Hematopoietic multipotent progenitor cell treated with erythropoietin and hydrocortisone succinate and interleukin-3 and kit ligand, for 4 days (in vitro differentiated cells): ENCODE results near the gene THRB.

ENCODE experiments used
- DNase-seq: peaks from one replicate; pipeline ENCODE4 v3.0.0-alpha.2; 2015

Gene THRB

DNA sequence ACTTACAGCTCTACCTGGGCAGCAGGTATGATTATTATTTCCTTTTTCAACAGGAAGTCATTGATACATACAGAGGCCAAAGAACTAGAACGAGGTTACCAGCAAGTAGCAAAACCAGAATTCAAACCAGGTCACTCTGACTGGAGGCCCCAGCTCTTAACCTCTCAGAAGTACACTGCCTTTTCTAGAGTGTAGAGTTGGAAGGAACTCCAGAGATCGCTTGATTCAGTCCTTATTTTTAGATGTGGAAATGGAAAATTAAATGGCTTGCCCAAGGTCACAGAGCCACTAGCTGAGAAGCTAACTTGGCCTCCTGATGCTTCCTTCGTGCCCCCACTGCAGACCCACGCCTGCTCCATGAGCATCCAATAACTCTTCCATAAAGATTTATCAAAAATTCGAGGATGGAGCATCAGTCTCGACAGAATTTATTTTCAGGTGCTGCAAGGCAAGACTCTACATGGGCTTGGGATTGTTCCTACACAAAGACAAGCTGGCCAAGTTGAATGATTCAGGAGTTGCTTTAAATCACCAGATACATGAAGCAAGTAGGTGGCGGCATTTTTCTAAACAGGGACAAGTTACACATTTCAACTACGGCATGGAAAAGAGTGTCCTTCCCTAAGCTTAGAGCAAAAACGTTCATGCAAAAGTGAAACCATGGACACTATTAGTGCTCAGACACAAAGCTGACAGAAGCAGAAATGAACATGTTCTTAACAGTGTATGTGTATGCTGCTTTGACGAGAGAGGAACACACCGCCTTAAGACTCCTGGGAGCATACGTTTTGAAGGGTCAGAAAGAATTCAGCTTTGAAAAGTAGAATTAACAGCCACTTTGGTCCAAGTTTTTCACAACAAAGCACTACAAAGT is 235.7 kb downstream of the THRB start:
- DNase-seq = peak; percentile 18

DNA sequence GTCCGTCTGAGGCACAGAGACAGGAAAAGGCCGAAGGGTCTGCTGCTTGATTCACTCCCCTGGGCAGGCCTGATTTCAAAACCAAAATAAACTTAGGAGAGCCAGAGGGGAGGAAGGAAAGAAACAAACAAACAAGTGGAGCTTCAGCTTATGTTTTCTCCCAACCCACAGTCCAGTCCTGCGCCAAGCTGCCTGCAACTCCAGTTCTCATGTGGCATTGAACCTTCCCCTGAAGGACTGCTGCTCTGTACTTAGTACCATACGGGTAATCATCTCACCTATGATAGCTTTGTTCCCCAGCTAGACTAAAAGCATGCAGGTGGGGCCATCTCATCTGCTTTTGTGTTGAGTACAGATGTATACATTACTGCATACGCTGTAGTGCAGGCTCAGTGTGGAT is 236.4 kb downstream of the THRB start:
- no peak for DNase-seq

DNA sequence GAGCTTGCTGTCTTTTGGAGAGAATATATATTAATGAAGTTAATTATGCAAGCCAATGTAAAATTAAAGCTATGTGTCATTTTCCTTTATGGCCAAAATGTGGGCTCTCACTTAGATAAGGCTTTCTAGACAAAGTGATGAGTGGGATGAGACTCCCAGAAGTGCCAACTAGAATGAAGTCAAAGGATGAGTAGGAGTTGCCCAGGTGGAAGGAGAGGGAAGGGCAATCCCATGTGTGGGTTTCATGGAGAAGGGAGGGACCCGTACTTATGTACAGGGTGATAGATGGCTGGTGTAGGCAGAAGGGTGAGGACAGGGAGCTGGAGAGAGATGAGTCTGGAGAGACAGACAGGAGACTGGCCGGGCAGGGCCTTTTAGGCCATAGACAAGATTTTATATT is 239.2 kb downstream of the THRB start:
- no peak for DNase-seq

DNA sequence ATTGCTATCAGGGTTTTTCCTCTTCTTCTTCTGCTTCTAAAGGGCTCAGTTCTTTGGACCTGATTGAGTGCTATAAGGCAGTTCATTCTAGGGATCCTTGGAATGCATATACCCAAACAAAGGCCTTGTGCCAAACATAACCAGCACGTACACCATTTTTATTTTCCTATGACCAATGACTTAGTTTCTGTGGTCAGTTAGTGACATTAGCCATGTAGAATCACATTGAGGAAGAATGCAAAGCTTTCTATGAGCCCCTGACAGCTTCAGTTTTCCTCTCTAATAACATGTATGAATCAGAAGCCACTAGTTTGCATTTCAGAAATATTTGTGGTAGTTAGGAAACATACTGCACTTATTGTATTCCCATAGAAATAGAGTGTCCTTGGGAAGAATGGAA is 240.0 kb downstream of the THRB start:
- DNase-seq = no peak

DNA sequence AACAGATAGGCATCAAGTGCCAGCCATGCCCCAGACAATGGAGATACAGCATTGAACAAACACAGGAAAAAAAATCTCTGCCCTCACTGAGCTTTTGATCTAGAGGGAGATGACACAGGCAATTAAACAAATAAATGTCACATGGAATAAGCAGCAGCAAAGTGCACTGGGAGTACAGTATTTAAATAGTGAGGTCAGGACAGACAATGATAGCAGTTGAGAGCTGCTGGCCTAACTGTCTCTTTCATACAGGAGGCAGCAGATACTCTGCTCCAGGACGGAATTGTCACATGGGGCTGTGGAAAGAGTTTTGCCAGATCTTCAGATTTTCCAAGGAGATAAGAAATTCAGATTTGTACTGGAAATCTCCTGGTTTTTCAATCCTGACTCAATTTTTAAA is 241.3 kb downstream of the THRB start:
- no peak for DNase-seq

DNA sequence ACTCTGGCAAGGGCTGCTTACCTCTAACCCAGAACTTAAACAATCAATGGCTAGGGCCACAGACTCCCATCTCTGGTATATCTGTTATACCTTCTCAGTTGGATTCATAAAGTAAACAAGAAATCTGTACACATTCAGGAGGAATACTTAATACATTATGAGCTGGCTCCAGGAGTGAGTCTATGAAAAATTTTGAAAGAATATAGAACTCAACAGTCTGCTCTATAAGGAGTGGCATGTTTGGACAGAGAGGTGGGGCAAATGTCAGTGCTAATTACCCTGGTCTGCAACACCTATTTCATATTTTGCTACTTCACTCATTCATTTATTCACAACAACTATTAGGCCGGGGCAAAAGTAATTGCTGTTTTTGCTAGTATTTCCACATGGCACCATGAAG is 245.1 kb downstream of the THRB start:
- DNase-seq = no peak

DNA sequence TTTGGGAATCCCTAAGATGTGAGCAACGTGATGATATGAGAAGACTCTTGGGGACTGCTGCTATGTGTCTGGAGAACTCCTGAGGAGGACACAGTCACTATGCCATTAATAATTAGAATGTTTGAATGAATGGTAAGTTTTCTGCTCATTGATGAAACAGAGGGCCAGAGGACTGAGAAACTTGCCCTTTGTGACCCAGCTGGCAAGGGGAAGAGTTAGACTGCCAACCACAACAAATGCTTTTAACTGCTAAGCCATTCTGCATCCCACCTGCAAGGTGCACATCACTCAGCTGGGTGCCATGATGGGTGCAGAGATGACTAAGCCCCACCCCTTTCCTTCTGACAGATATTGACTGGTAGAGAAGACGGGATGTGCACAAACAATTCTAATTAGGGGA is 249.6 kb downstream of the THRB start:
- DNase-seq = no peak

DNA sequence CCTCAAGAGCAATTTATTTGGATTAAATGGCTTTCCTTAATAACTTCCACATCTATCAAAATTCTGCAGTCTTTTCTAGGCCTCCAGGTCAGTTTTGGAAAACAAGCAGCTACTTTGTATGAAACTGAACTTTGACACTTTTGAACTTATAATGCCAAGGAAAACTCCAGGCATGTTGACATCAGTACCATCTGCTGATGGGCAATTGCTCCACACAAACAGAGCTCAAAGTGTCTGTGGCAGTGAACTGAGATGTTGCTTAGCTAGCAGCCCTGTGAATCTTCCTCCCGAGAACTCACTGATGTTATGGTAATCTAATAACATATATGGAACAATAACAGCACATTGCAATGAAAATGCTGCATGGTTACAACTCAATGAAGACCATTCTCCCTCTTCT is 250.2 kb downstream of the THRB start:
- no peak for DNase-seq

DNA sequence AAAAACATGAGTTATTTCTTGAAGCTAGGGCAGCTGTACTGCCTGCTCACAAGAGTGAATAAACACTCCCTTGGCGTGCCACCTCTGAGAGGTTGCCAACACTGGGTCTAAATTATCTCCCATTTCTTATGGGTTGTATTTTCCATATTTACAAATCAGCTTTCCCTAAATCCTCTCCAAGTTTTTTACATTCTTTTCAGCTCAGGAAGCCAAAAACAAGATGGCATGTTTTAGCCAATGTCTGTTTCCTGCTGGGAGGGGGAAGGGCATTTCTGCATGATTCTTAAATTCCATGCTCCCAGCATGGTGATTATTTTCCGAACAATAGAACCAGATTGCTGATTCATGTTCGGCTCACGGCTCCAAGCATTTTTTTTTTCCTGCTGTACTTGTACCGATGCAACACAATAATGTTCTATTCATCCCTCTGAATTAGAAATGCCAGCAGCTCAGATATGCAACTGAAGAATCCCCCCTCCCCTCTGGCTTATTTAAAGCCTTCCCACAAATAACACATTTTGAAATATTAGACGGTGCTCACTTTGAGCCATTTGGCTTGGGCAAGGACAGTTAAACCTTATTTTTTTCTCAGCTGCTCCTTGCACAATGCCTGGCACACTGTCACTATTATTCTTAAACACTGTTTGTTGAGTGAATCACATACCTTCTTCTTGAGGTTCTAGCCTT is 252.5 kb downstream of the THRB start:
- no peak for DNase-seq

DNA sequence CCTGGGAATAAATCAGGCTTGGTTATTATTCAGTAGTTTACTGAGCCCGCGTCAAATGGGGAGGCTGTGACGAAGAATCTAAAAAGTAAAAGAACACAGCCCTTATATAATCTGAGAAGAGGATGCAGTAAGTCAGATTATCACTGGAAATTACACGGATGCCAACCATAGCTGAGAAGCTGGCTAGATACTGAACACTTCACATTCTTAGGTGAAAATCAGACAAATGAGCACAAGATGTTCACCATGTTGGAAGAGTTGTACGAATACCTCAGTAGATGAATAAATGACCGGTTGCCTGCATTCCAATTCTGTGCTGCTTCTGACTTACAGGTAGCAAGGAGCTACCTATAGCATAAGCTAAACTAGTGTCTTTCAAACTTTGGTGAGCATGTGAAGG is 254.3 kb downstream of the THRB start:
- no peak for DNase-seq

DNA sequence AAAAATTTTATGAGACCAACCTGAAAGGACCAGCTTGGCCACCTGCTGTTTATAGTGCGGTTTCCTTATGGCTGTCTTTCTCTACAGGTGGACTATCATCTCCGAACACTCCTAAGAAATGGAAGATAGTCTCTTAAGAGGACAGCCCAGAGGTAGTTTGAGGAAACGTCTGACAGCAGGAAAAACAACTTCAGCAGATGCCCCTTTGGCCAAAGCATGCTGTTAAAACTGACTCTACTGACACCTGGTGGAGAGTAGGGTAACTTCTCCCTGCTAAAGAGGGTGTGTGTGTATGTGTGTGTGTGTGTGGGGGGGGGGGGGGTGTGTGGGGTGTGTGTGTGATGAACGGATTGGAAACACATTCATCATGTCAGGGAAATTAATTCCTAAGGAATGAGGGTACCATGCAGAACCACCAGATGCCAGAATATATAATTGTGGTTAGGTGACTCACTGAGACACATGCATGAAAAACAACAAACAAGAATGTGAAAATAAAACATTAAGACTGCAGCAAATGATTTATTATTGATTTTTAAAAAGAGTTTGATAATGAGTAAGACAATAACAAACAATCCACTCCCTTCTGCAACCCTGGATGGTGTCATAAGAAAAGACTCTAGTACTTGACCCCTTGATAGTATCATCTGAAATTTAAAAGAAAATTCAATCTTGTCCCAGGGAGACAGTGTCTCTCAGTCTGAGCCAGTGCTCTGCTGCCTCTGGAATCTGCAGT is 256.5 kb downstream of the THRB start:
- peak; percentile 90 for DNase-seq

DNA sequence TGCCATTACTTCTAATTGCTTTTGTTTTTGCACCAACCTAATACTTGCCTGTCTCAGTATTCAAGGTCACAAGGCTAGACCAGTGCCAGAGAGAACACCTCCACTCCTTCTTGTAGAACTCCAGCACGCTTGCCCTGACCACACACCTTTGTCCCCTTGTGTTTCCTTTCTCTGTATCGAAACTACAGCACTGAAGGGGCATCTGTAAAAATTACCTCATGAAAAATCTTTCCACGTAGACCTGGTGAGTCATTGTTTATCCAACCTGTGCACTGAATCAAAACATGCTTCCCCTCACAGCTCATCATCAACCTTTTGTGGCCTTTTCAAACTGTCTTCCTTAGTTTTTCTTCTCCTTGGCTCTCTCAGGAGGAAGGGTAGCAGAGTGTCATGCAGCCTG is 259.5 kb downstream of the THRB start:
- no peak for DNase-seq

DNA sequence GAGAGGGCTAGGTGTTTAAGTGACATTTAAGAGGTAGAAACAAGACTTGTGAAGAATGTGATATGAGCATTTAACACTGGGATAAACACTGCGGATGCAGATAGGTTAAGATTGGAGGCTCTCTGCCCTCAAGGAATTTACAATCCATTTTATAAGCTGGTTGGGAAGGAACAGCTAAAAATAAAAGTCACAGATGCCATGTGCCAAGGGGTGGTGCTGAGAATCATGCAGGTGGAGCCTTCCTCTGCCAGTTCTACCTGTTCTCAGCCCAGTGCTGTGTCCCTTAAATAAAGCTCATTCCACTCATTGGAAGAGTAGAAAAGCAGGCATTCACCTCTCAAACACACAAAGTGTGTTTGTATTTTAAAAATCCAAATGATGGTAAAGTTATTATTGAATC is 261.9 kb downstream of the THRB start:
- no peak for DNase-seq

DNA sequence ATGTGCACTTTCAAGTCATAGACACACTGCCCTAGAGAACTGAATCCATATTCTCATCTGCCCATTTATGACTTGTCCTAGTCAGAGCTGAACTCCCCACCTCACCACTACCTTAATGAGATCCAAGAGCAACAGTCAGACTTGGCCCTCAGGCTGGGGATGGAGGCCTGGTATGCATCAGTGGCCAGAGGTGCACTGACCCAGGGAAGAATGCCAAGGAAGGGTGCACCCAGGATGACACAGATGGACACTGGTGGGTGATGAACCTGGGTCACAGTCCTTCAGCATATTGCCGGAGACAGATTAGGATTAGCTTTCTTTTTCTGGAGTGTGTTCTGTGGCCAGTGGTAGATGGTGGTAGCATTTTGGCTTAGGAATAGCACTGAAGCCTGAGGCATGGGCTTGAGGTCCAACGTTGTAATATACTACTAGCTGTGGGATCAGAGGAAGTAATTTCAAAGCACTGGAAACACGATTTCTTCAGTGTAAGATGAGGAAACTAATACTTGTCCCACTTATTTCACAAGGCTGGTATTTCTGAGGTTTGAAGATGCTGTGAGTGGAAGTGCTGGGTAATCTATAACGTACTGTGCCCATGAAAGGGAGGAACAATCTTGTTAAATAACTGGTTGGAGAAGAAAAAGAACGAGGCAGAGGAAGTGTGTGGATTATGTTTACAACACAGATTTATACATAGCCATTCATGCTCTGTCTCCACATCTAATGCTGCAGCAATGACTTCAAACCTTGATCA is 265.0 kb downstream of the THRB start:
- DNase-seq = no peak

DNA sequence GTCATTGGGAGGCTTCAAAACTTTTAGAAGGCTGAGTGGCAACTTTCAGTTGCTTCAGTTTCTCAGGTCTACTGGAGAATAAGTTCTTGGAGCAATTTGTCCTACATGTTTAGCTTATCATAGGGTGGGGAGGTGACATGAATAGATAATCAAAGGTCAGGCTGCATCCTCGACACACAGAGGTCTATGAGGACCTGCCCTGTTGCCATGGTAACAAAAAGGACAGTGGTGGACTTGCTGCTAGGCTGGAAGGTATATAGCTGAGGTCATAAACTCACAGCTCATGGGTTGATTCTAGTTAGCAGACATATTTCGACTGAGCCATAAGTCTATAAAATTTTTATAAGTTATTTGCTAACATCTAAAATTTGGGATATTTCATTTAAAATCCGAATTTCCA is 267.0 kb downstream of the THRB start:
- no peak for DNase-seq

DNA sequence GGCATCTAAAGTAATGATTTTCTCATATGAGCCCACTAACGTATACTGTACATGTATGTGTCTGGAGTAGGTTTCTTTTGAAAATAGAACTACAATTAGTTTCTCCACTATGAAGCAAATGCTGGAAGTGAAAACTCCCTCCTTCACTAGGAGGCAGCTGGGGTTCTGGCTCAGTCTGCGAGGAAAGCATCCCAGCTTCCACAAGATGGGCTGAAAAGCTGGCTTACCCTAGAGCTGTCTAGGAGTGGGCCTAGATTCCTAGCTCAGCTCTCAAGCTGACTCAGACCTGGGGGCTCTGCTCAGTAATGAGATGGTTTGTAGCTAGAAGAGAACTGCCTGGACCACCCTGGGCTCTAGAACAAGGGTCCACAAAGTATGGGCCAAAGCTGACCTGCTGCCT is 268.3 kb downstream of the THRB start:
- no peak for DNase-seq

DNA sequence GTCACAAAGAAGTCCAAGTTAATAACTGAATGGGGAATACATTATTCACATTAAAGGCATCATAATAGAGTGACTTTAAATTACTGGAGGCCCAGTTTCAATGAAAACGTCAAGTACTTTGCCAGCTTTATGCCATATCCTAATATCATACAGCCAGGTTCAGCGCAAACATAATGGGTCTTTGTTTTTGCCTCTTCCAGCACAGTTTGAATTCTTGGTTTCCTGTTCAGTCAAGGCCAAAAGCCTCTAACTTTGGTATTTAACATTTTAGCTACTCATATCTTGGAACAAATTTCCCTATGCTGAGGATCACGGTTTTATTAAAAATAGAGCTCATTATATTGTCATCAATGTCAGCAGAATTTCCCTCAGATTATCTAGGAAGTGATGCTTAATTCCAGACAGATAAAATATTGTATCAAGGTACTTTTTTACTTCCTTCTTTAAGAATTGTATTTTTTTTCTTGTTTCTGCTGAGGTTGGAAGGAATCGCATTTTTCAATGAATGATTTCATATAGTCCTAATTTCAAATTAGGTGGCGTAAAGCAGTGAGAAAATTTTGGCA is 269.2 kb downstream of the THRB start:
- no peak for DNase-seq

DNA sequence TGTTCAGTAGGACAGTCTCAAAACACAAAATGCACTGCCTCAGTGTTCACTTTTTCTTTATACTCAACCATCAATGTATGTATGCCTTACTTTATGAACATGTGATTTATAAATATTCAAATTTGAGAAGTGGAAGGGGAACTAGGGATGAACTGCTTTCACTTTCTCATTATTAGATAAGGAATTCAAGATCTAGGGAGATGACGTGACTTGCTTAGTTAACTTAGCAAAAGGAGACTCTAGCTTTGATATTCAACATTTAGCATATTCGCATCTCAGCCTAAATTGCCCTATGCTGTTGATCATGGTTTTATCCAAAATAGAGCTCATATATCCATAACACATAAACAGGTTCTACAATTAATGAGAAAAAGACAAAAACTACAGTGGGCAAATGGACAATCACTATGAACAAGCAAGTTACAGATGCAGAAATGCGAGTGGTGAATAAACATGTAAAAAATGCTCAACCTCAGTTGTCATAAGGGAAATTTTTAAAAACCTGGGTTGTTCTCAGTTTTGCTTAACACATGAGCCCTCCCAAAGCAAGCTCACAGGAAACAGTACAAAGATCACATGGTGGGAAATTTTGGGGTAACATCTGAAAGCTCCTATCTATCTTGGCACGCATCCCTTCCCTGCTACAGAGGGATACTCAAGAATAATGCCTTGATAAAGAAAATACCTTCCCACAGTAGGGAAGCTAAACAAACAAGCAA is 269.8 kb downstream of the THRB start:
- no peak for DNase-seq

DNA sequence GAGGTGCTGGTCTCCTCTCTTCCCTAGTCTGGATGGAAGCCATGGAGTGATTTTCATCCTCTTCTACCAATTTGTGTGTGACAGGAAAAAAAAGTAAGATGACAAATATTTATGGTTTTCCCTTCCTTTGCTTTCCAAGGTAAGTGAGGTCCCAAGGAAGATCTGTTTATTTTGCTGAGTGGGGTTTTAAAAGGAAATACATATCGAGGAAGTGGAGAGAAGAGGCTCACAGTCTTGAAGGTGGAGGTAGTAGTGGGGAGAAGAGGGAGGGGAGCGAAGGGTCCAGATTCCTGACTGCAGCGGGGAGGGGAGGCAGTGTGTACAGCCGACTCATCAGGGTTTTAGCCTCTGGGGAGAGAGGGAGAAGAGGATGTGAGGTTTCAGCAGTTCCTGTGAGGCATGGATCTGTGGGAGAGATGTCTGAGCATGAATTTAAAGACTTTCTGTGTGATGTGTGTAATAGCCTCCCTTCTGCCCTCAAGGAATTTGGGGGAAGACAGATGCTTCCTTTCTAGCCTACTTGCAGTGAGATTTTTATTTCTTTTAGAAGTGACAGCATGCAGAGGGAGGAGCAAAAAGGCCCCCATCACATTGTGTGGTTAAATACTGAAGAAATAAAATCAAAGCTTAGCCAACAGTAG is 272.4 kb downstream of the THRB start:
- DNase-seq = no peak

DNA sequence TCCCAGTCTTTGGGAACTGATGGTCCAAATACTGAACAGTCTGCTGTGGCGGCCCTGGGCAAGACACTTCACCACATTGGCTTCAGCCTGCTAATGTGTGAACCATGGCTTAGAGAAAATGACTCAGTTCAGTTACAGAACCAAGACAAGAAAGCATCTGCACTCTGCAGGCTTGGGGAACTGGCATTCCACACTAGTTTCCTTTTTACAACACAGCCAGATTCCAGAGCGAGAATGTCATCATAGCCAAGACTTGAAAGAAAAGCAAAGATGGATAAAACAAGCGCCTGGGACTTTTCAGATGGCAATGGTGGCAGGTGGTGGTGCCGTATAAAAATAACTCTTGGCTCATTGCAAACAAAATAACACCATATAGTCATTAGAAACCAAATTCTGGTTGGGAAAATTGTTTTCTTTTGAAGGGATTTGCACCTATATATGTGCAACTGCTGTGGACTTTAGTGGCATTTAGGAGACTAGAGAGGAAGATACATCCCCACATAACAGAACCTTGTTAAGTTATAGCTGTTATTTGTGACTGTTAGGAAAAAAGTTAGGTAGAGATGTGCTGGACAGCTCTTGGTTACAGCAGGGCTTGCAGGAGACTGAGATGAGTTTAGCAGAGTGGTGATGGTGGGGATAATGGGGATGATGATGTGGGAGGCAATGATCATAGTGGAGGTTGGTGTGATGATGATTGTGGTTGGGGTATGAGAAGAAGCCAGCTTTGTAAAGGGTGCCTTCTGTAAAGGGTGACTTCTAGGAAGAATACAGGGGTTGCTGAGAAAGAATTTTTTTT is 273.6 kb downstream of the THRB start:
- no peak for DNase-seq

DNA sequence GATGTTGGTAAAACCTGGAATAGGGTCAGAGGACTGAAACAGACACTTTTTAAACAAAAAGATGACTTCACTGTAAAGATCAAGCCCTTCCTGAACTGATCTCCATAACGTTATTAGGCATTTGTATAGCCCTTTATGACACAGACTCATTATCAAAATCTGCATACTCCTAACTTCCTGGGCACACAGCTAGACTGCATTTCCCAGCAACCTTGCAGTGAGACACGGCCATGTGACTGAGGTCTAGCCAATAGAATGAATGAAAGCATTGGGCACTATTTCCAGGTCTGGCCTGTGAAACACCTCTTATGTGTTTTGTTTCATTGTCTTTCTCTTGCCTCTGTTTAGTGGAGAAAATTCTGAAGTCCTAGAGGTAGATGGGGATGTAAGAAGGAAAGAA is 279.1 kb downstream of the THRB start:
- no peak for DNase-seq
